IPS-20b (cell line): ENCODE results near the gene MDC1.
"Not testable (repeated sequence)": the region's sequence is repeated elsewhere in the genome, so short reads cannot be mapped to it uniquely, and the experiment has no call there.

Source experiments
- H3K27ac ChIP-seq: one replicate; pipeline ENCODE4 v1.5.1; 2013; ENCODE audit warnings: low read length
- H3K27me3 ChIP-seq: 2 replicates; pipeline ENCODE4 v1.6.1; 2013; ENCODE audit warnings: mild to moderate bottlenecking, low read length, inconsistent platforms; ENCODE audit not compliant: insufficient read depth
- H3K36me3 ChIP-seq: 2 replicates; pipeline ENCODE4 v1.6.1; 2013; ENCODE audit warnings: low read depth, mild to moderate bottlenecking, inconsistent platforms, low read length, moderate library complexity; ENCODE audit not compliant: insufficient read depth
- H3K4me1 ChIP-seq: 2 replicates; pipeline ENCODE4 v1.6.1; 2013; ENCODE audit warnings: mild to moderate bottlenecking, control low read depth, inconsistent platforms, low read length, moderate library complexity; ENCODE audit not compliant: insufficient read depth
- H3K4me3 ChIP-seq: 2 replicates; pipeline ENCODE4 v1.5.1; 2013; ENCODE audit warnings: mild to moderate bottlenecking, low read length, inconsistent platforms
- H3K9ac ChIP-seq: 2 replicates; pipeline ENCODE4 v1.6.1; 2013; ENCODE audit warnings: low read depth, mild to moderate bottlenecking, inconsistent platforms, low read length, moderate library complexity
- H3K9me3 ChIP-seq: 2 replicates; pipeline ENCODE4 v1.6.1; 2013; ENCODE audit warnings: mild to moderate bottlenecking, low read depth, low read length, inconsistent platforms; ENCODE audit not compliant: insufficient read depth

Gene MDC1

GRCh38 chr6:30757261-30757904 lies 40.3 kb upstream of the MDC1 start:
- no peaks in the 10 kb centered on the region for H3K9me3 ChIP-seq

GRCh38 chr6:30756405-30757003 lies 39.4 kb upstream of the MDC1 start:
- H3K36me3 ChIP-seq, H3K4me3 ChIP-seq, H3K27me3 ChIP-seq, H3K9me3 ChIP-seq, H3K27ac ChIP-seq, H3K9ac ChIP-seq: not testable (repeated sequence)
- H3K4me1 ChIP-seq: peaks cover 10% of the 10 kb centered on the region; the same call in 1 of the 2 replicates

More at GRCh38 chr6:30757261-30757904, 40.3 kb upstream of the MDC1 start:
- H3K36me3 ChIP-seq: no peaks in the 10 kb centered on the region
- no peaks in the 10 kb centered on the region for H3K27me3 ChIP-seq
- no peak overlapping the region for H3K27ac ChIP-seq
- H3K9ac ChIP-seq: no peak overlapping the region
- H3K4me1 ChIP-seq: peaks cover 14% of the 10 kb centered on the region; the same call in 1 of the 2 replicates
- H3K4me3 ChIP-seq: no peak overlapping the region

GRCh38 chr6:30754631-30755030 lies 37.5 kb upstream of the MDC1 start:
- Histone ChIP-seq H3K27me3 (no peaks in the 10 kb centered on the region), H3K27ac (no peak overlapping the region), H3K4me3 (no peak overlapping the region), H3K36me3 (no peaks in the 10 kb centered on the region), H3K9ac (no peak overlapping the region), H3K9me3 (no peaks in the 10 kb centered on the region), H3K4me1 (peaks cover 6% of the 10 kb centered on the region; the same call in 1 of the 2 replicates)

GRCh38 chr6:30752157-30752927 lies 35.3 kb upstream of the MDC1 start:
- Histone ChIP-seq H3K4me1 (no peaks in the 10 kb centered on the region), H3K27me3 (no peaks in the 10 kb centered on the region), H3K27ac (no peak overlapping the region), H3K9me3 (no peaks in the 10 kb centered on the region), H3K36me3 (no peaks in the 10 kb centered on the region), H3K4me3 (no peak overlapping the region), H3K9ac (no peak overlapping the region)

GRCh38 chr6:30750379-30750668 lies 33.2 kb upstream of the MDC1 start:
- Histone ChIP-seq H3K27ac (no peak overlapping the region), H3K9me3 (no peaks in the 10 kb centered on the region), H3K4me1 (no peaks in the 10 kb centered on the region; the same call in 1 of the 2 replicates), H3K27me3 (no peaks in the 10 kb centered on the region; the same call in 1 of the 2 replicates), H3K36me3 (no peaks in the 10 kb centered on the region), H3K9ac (no peak overlapping the region), H3K4me3 (no peak overlapping the region)

- H3K27me3 ChIP-seq: no peaks in the 10 kb centered on the region; the same call in 1 of the 2 replicates
- H3K9me3 ChIP-seq: no peaks in the 10 kb centered on the region
- no peak overlapping the region for H3K27ac ChIP-seq
- H3K36me3 ChIP-seq: no peaks in the 10 kb centered on the region
- H3K4me1 ChIP-seq: peaks cover 4% of the 10 kb centered on the region; the same call in 1 of the 2 replicates
- no peak overlapping the region for H3K9ac ChIP-seq
- no peak overlapping the region for H3K4me3 ChIP-seq
Observed at GRCh38 chr6:30749554-30750378, 32.7 kb upstream of the MDC1 start.

GRCh38 chr6:30748851-30749540 lies 31.9 kb upstream of the MDC1 start:
- no peak overlapping the region for H3K9ac ChIP-seq
- no peak overlapping the region for H3K27ac ChIP-seq
- no peaks in the 10 kb centered on the region for H3K36me3 ChIP-seq
- H3K4me3 ChIP-seq: no peak overlapping the region
- H3K27me3 ChIP-seq: no peaks in the 10 kb centered on the region; the same call in 1 of the 2 replicates
- peaks cover 4% of the 10 kb centered on the region; the same call in 1 of the 2 replicates for H3K4me1 ChIP-seq
- H3K9me3 ChIP-seq: no peaks in the 10 kb centered on the region

- peaks cover 4% of the 10 kb centered on the region; the same call in 1 of the 2 replicates for H3K4me1 ChIP-seq
- no peaks in the 10 kb centered on the region for H3K36me3 ChIP-seq
- no peak overlapping the region for H3K27ac ChIP-seq
- H3K27me3 ChIP-seq: peaks cover 7% of the 10 kb centered on the region; the same call in 1 of the 2 replicates
- no peaks in the 10 kb centered on the region for H3K9me3 ChIP-seq
- H3K9ac ChIP-seq: no peak overlapping the region
- H3K4me3 ChIP-seq: no peak overlapping the region
Observed at GRCh38 chr6:30747902-30748769, 31.1 kb upstream of the MDC1 start.

GRCh38 chr6:30747300-30747687 lies 30.2 kb upstream of the MDC1 start:
- Histone ChIP-seq H3K36me3 (no peaks in the 10 kb centered on the region), H3K9ac (no peak overlapping the region), H3K27ac (no peak overlapping the region), H3K4me3 (no peak overlapping the region), H3K4me1 (peaks cover 4% of the 10 kb centered on the region; the same call in 1 of the 2 replicates), H3K9me3 (no peaks in the 10 kb centered on the region), H3K27me3 (peaks cover 8% of the 10 kb centered on the region; the same call in 1 of the 2 replicates)

- peak within 1 kb of the TSS; percentile 96 for H3K4me3 ChIP-seq
- no peak within 1 kb of the TSS for H3K27ac ChIP-seq
- H3K36me3 ChIP-seq: peaks cover 22% of the 10 kb centered on the region
- no peaks in the 10 kb centered on the region for H3K9me3 ChIP-seq
- peaks cover 8% of the 10 kb centered on the region; the same call in 1 of the 2 replicates for H3K27me3 ChIP-seq
- H3K9ac ChIP-seq: peak within 1 kb of the TSS; percentile 90
- H3K4me1 ChIP-seq: peaks cover 9% of the 10 kb centered on the region; the same call in 1 of the 2 replicates
Observed at GRCh38 chr6:30744054-30744805, 27.1 kb upstream of the MDC1 start, which contains the start of gene IER3. IER3 (minus strand) TSS chr6:30744547; CDS start chr6:30744518, 29 bp downstream.
